Measurements from ENCODE around the gene ABHD3.

DNA sequence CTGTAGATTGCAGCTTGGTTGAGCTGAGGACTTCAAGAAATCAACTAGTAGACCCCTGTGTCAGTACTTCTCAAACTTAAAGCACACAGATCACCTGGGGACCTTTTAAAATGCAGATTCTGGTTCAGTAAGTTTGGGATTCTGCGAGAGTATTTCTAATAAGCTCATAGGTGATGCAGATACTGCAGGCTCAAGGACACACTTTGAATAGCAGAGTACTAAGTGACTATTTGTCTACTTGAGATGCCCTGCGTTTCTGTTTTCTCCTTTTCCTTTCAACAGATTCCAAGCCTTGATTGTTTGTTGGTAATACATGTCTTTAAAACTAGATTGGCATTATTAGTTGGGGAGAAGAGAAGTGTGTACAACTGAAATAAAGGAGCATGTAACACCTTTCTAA is 42.7 kb upstream of the ABHD3 start:
- TF ChIP-seq POLR2A (IDR thresholded peaks at IDR 0.05): no peak
- TF ChIP-seq, protein P1, sequence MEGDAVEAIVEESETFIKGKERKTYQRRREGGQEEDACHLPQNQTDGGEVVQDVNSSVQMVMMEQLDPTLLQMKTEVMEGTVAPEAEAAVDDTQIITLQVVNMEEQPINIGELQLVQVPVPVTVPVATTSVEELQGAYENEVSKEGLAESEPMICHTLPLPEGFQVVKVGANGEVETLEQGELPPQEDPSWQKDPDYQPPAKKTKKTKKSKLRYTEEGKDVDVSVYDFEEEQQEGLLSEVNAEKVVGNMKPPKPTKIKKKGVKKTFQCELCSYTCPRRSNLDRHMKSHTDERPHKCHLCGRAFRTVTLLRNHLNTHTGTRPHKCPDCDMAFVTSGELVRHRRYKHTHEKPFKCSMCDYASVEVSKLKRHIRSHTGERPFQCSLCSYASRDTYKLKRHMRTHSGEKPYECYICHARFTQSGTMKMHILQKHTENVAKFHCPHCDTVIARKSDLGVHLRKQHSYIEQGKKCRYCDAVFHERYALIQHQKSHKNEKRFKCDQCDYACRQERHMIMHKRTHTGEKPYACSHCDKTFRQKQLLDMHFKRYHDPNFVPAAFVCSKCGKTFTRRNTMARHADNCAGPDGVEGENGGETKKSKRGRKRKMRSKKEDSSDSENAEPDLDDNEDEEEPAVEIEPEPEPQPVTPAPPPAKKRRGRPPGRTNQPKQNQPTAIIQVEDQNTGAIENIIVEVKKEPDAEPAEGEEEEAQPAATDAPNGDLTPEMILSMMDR (IDR thresholded peaks at IDR 0.05): no peak
